H9 (cell line): ENCODE measurements around the gene JMJD7. TPM values are rescaled to one million over a fixed set of nuclear protein-coding genes. Genes with fewer than 3 reads are reported as not detected.

Source experiments
- DNase-seq: peaks from one replicate; pipeline ENCODE4 v3.0.0-alpha.2; 2017
- H2AFZ ChIP-seq: one replicate; pipeline ENCODE4 v1.6.1; 2013; ENCODE audit warnings: mild to moderate bottlenecking, low read length, control low read depth, moderate library complexity
- H2AK5ac ChIP-seq: 2 replicates; pipeline ENCODE4 v1.6.1; 2013; ENCODE audit warnings: low read length, control low read depth, mixed read lengths; ENCODE audit not compliant: insufficient read length
- H2BK120ac ChIP-seq: one replicate; pipeline ENCODE4 v1.6.1; 2013; ENCODE audit warnings: low read depth, mild to moderate bottlenecking, low read length, control low read depth, inconsistent platforms; ENCODE audit not compliant: poor library complexity, severe bottlenecking
- H2BK12ac ChIP-seq: 2 replicates; pipeline ENCODE4 v1.6.1; 2013; ENCODE audit warnings: low read length, control low read depth, mixed read lengths, low read depth; ENCODE audit not compliant: insufficient read length
- H2BK15ac ChIP-seq: 2 replicates; pipeline ENCODE4 v1.6.1; 2013; ENCODE audit warnings: low read depth, low read length, control low read depth
- H2BK20ac ChIP-seq: one replicate; pipeline ENCODE4 v1.6.1; 2013; ENCODE audit warnings: low read depth, mild to moderate bottlenecking, low read length, control low read depth, inconsistent platforms; ENCODE audit not compliant: poor library complexity, severe bottlenecking
- H2BK5ac ChIP-seq: 2 replicates; pipeline ENCODE4 v1.6.1; 2013; ENCODE audit warnings: low read length, control low read depth, mixed read lengths; ENCODE audit not compliant: insufficient read length
- H3K14ac ChIP-seq: 2 replicates; pipeline ENCODE4 v1.6.1; 2013; ENCODE audit warnings: low read length, control low read depth; ENCODE audit not compliant: insufficient read depth
- H3K18ac ChIP-seq: 2 replicates; pipeline ENCODE4 v1.6.1; 2013; ENCODE audit warnings: low read depth, mild to moderate bottlenecking, mixed read lengths, low read length, control low read depth; ENCODE audit not compliant: insufficient read length
- H3K23ac ChIP-seq: 2 replicates; pipeline ENCODE4 v1.6.1; 2013; ENCODE audit warnings: low read length, control low read depth, mixed read lengths, low read depth; ENCODE audit not compliant: insufficient read length
- H3K23me2 ChIP-seq: 2 replicates; pipeline ENCODE4 v1.6.1; 2013; ENCODE audit warnings: low read depth, mild to moderate bottlenecking, mixed read lengths, low read length, control low read depth; ENCODE audit not compliant: insufficient read length, poor library complexity, severe bottlenecking
- H3K27ac ChIP-seq: 2 replicates; pipeline ENCODE4 v1.5.1; 2013; ENCODE audit warnings: low read length, control low read depth, mixed read lengths, low read depth; ENCODE audit not compliant: insufficient read length
- H3K27me3 ChIP-seq: 2 replicates; pipeline ENCODE4 v1.6.1; 2013; ENCODE audit warnings: low read length, control low read depth, inconsistent platforms; ENCODE audit not compliant: insufficient read depth
- H3K4ac ChIP-seq: 2 replicates; pipeline ENCODE4 v1.6.1; 2013; ENCODE audit warnings: low read depth, mild to moderate bottlenecking, control low read depth, inconsistent platforms, low read length, moderate library complexity
- H3K4me1 ChIP-seq: 2 replicates; pipeline ENCODE4 v1.6.1; 2013; ENCODE audit warnings: low read length, control low read depth, inconsistent platforms; ENCODE audit not compliant: insufficient read depth
- H3K4me2 ChIP-seq: 2 replicates; pipeline ENCODE4 v1.6.1; 2013; ENCODE audit warnings: low read length, control low read depth, mixed read lengths; ENCODE audit not compliant: insufficient read length, insufficient read depth
- H3K56ac ChIP-seq: 2 replicates; pipeline ENCODE4 v1.6.1; 2013; ENCODE audit warnings: low read depth, mild to moderate bottlenecking, mixed read lengths, low read length, control low read depth; ENCODE audit not compliant: insufficient read length
- H3K79me1 ChIP-seq: 2 replicates; pipeline ENCODE4 v1.6.1; 2013; ENCODE audit warnings: low read depth, mild to moderate bottlenecking, moderate library complexity, low read length, control low read depth, inconsistent platforms; ENCODE audit not compliant: insufficient read depth, poor library complexity, severe bottlenecking
- H3K79me2 ChIP-seq: 2 replicates; pipeline ENCODE4 v1.6.1; 2013; ENCODE audit warnings: low read length, control low read depth, inconsistent platforms; ENCODE audit not compliant: insufficient read depth
- H3K9ac ChIP-seq: 2 replicates; pipeline ENCODE4 v1.6.1; 2013; ENCODE audit warnings: low read length, control low read depth, mixed read lengths; ENCODE audit not compliant: insufficient read length; ENCODE audit errors: extremely low read depth
- H3K9me3 ChIP-seq: one replicate; pipeline ENCODE4 v1.6.1; 2013; ENCODE audit warnings: low read depth, low read length, inconsistent platforms; ENCODE audit not compliant: control insufficient read depth
- H3T11ph ChIP-seq: one replicate; pipeline ENCODE4 v1.6.1; 2013; ENCODE audit warnings: mild to moderate bottlenecking, low read length, control low read depth, inconsistent platforms
- H4K20me1 ChIP-seq: one replicate; pipeline ENCODE4 v1.6.1; 2013; ENCODE audit not compliant: control insufficient read depth, insufficient read length, insufficient read depth
- H4K5ac ChIP-seq: 2 replicates; pipeline ENCODE4 v1.6.1; 2013; ENCODE audit warnings: low read depth, mild to moderate bottlenecking, mixed read lengths, low read length, control low read depth; ENCODE audit not compliant: insufficient read length
- H4K8ac ChIP-seq: replicated peaks from 2 replicates; pipeline ENCODE4 v1.6.1; 2013; ENCODE audit warnings: low read length, control low read depth, mixed read lengths, low read depth; ENCODE audit not compliant: insufficient read length
- H4K91ac ChIP-seq: 2 replicates; pipeline ENCODE4 v1.6.1; 2013; ENCODE audit warnings: low read depth, mild to moderate bottlenecking, moderate library complexity, mixed read lengths, low read length, control low read depth; ENCODE audit not compliant: insufficient read length
- H3K27ac Mint-ChIP-seq, 3 experiments: 2 replicates in 2 of 3; 3 replicates in 1 of 3; pipeline ENCODE4 v1.8.0; 2020 to 2021; ENCODE audit warnings: mixed read lengths in 3 of 3, mild to moderate bottlenecking in 1 of 3, moderate library complexity in 1 of 3
- H3K27me3 Mint-ChIP-seq: 2 replicates; pipeline ENCODE4 v1.8.0; 2021; ENCODE audit warnings: low read depth, mild to moderate bottlenecking, moderate library complexity, mixed read lengths
- H3K36me3 Mint-ChIP-seq, 3 experiments: 2 replicates in 2 of 3; 3 replicates in 1 of 3; pipeline ENCODE4 v1.8.0; 2020 to 2021; ENCODE audit warnings: low read depth in 3 of 3, mixed read lengths in 3 of 3; ENCODE audit not compliant: insufficient read depth in 1 of 3
- H3K4me1 Mint-ChIP-seq, 2 experiments: 2 replicates each; pipeline ENCODE4 v1.8.0; 2020; ENCODE audit warnings: mixed read lengths in 2 of 2
- H3K4me3 Mint-ChIP-seq, 2 experiments: 2 replicates in 1 of 2; 3 replicates in 1 of 2; pipeline ENCODE4 v1.8.0; 2020 to 2021; ENCODE audit warnings: mild to moderate bottlenecking in 2 of 2, mixed read lengths in 2 of 2, moderate library complexity in 1 of 2
- H3K9me3 Mint-ChIP-seq, 2 experiments: 2 replicates in 1 of 2; 3 replicates in 1 of 2; pipeline ENCODE4 v1.8.0; 2020; ENCODE audit warnings: mild to moderate bottlenecking in 2 of 2, mixed read lengths in 2 of 2, moderate library complexity in 1 of 2
- WGBS: extraction: QIAGEN DNeasy Blood & Tissue Kit; methylation state at CpG from one replicate; pipeline ENCODE4 v1.1.7; 2013; ENCODE audit warnings: missing lambda C conversion rate, low lambda C conversion rate, mixed read lengths; ENCODE audit not compliant: insufficient read length; ENCODE audit errors: extremely low coverage; 5-methylcytosine and 5-hydroxymethylcytosine counted together
- total RNA-seq: library from RNA; stranded (reverse); gene quantifications from 2 replicates; pipeline ENCODE4 v1.2.1, GENCODE V29; 2021
- TF ChIP-seq, protein P1 (sequence below): fragments of 200-600 bp; sonication (generic); conservative IDR thresholded peaks from 3 replicates; pipeline ENCODE4 v1.8.0; 2021; ENCODE audit warnings: antibody characterized with exemption, mild to moderate bottlenecking

The JMJD7 gene
- total RNA-seq, 1 experiment from 2014 or later: 13.3 TPM

DNA sequence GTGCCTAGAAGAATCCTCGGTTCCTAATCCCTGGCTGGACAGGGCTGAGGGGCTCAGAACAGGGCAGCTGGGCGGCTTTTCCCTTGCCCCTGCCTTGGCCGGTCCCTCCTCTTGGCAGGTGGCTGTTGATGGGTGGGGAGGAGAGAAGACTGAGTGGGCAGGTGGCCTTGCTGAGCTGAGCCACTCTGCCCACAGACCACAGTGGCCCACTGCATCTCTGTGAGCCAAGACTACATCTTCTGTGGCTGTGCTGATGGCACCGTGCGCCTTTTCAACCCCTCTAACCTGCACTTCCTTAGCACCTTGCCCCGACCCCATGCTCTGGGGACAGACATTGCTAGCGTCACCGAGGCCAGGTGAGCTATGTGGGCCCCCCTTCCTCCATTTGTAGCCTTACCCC, 14.5 kb upstream of the JMJD7 start:
- Histone ChIP-seq H2BK20ac (no peak overlapping the region), H4K91ac (no peak overlapping the region), H3K9ac (no peak overlapping the region), H4K20me1 (no peaks in the 10 kb centered on the region), H2AFZ (no peak overlapping the region), H3K56ac (no peak overlapping the region), H3K23ac (no peak overlapping the region), H4K5ac (no peak overlapping the region), H3K4me1 (no peaks in the 10 kb centered on the region), H4K8ac (no peak overlapping the region), H3K27ac (no peak overlapping the region), H2BK12ac (no peak overlapping the region), H2AK5ac (no peak overlapping the region), H3K4ac (no peak overlapping the region), H3T11ph (no peak overlapping the region), H3K9me3 (no peaks in the 10 kb centered on the region), H2BK15ac (no peak overlapping the region), H3K79me1 (no peaks in the 10 kb centered on the region), H3K23me2 (no peaks in the 10 kb centered on the region), H3K14ac (no peak overlapping the region; the same call in 1 of the 2 replicates), H2BK120ac (no peak overlapping the region), H3K18ac (no peak overlapping the region), H3K79me2 (no peaks in the 10 kb centered on the region), H3K27me3 (no peaks in the 10 kb centered on the region), H2BK5ac (no peak overlapping the region), H3K4me2 (no peak overlapping the region)
- no CpG with 5 or more reads among the region's 8 CpGs for WGBS
- TF ChIP-seq, protein P1, sequence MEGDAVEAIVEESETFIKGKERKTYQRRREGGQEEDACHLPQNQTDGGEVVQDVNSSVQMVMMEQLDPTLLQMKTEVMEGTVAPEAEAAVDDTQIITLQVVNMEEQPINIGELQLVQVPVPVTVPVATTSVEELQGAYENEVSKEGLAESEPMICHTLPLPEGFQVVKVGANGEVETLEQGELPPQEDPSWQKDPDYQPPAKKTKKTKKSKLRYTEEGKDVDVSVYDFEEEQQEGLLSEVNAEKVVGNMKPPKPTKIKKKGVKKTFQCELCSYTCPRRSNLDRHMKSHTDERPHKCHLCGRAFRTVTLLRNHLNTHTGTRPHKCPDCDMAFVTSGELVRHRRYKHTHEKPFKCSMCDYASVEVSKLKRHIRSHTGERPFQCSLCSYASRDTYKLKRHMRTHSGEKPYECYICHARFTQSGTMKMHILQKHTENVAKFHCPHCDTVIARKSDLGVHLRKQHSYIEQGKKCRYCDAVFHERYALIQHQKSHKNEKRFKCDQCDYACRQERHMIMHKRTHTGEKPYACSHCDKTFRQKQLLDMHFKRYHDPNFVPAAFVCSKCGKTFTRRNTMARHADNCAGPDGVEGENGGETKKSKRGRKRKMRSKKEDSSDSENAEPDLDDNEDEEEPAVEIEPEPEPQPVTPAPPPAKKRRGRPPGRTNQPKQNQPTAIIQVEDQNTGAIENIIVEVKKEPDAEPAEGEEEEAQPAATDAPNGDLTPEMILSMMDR: no peak
- Mint-ChIP-seq H3K27ac (peak overlapping the region in 1 of 3 experiments; percentile 70; a peak in 2 of 7 replicates), H3K36me3 (peaks cover 1 to 9% (median 3%) of the 10 kb centered on the region in 3 experiments; a peak in 3 of 7 replicates), H3K4me3 (no peak overlapping the region), H3K9me3 (no peaks in the 10 kb centered on the region), H3K4me1 (peaks cover 3 to 5% of the 10 kb centered on the region in 2 experiments), H3K27me3 (no peaks in the 10 kb centered on the region)
- DNase-seq: no peak
